ENCODE measurements around the gene RASL11B.

Gene RASL11B

GRCh38 chr4:52842792-52843191, 19.3 kb upstream of the RASL11B start:
- in situ Hi-C loops (cut with MboI; ENCODE audit: low sequenced_read_pairs) = no loop called here

GRCh38 chr4:52843351-52843750, 18.8 kb upstream of the RASL11B start:
- in situ Hi-C loops (cut with MboI; ENCODE audit: low sequenced_read_pairs) = no loop called here

GRCh38 chr4:52843958-52844357, 18.2 kb upstream of the RASL11B start:
- in situ Hi-C loops (cut with MboI; ENCODE audit: low sequenced_read_pairs) = no loop called here

GRCh38 chr4:52844596-52844995, 17.5 kb upstream of the RASL11B start:
- in situ Hi-C loops (cut with MboI; ENCODE audit: low sequenced_read_pairs) = no loop called here

GRCh38 chr4:52846502-52846901, 15.6 kb upstream of the RASL11B start:
- in situ Hi-C loops (cut with MboI; ENCODE audit: low sequenced_read_pairs) = no loop called here

GRCh38 chr4:52848254-52848653, 13.9 kb upstream of the RASL11B start:
- in situ Hi-C loops (cut with MboI; ENCODE audit: low sequenced_read_pairs) = no loop called here

- in situ Hi-C loops (cut with MboI; ENCODE audit: low sequenced_read_pairs) = no loop called here
These were observed 11.6 kb upstream of the RASL11B start for GRCh38 chr4:52850406-52851124.

- in situ Hi-C loops (cut with MboI; ENCODE audit: low sequenced_read_pairs) = no loop called here
These were observed 10.1 kb upstream of the RASL11B start for GRCh38 chr4:52852041-52852440.

- in situ Hi-C loops (cut with MboI; ENCODE audit: low sequenced_read_pairs) = no loop called here
These were observed 9.4 kb upstream of the RASL11B start for GRCh38 chr4:52852711-52853110.

- in situ Hi-C loops (cut with MboI; ENCODE audit: low sequenced_read_pairs) = no loop called here
These were observed 8.8 kb upstream of the RASL11B start for GRCh38 chr4:52853351-52853750.

GRCh38 chr4:52856801-52857200, 5.3 kb upstream of the RASL11B start:
- in situ Hi-C loops (cut with MboI; ENCODE audit: low sequenced_read_pairs) = no loop called here

GRCh38 chr4:52860361-52860760, 1.8 kb upstream of the RASL11B start:
- in situ Hi-C loops (cut with MboI; ENCODE audit: low sequenced_read_pairs) = no loop called here

GRCh38 chr4:52861171-52861823, 820 bp upstream of the RASL11B start:
- in situ Hi-C loops (cut with MboI; ENCODE audit: low sequenced_read_pairs) = no loop called here

- in situ Hi-C loops (cut with MboI; ENCODE audit: low sequenced_read_pairs) = no loop called here
These were observed 583 bp downstream of the RASL11B start for GRCh38 chr4:52862639-52863161.

- in situ Hi-C loops (cut with MboI; ENCODE audit: low sequenced_read_pairs) = no loop called here
These were observed 1.2 kb downstream of the RASL11B start for GRCh38 chr4:52863324-52863723.

GRCh38 chr4:52864793-52865192, 2.7 kb downstream of the RASL11B start:
- in situ Hi-C loops (cut with MboI; ENCODE audit: low sequenced_read_pairs) = no loop called here

- in situ Hi-C loops (cut with MboI; ENCODE audit: low sequenced_read_pairs) = no loop called here
These were observed 3.2 kb downstream of the RASL11B start for GRCh38 chr4:52865300-52865699.

GRCh38 chr4:52866734-52867133, 4.6 kb downstream of the RASL11B start:
- in situ Hi-C loops (cut with MboI; ENCODE audit: low sequenced_read_pairs) = no loop called here

GRCh38 chr4:52867163-52867562, 5.0 kb downstream of the RASL11B start:
- in situ Hi-C loops (cut with MboI; ENCODE audit: low sequenced_read_pairs) = no loop called here

- in situ Hi-C loops (cut with MboI; ENCODE audit: low sequenced_read_pairs) = no loop called here
These were observed 6.0 kb downstream of the RASL11B start for GRCh38 chr4:52868133-52868532.

- in situ Hi-C loops (cut with MboI; ENCODE audit: low sequenced_read_pairs) = no loop called here
These were observed 7.1 kb downstream of the RASL11B start for GRCh38 chr4:52869196-52869595.

- in situ Hi-C loops (cut with MboI; ENCODE audit: low sequenced_read_pairs) = no loop called here
These were observed 7.5 kb downstream of the RASL11B start for GRCh38 chr4:52869656-52870055.
